Endothelial cell (in vitro differentiated cells): ENCODE results near the gene FBF1. TPM values are rescaled to one million over a fixed set of nuclear protein-coding genes. Genes with fewer than 3 reads are reported as not detected.
"Not testable (repeated sequence)": the region's sequence is repeated elsewhere in the genome, so short reads cannot be mapped to it uniquely, and the experiment has no call there.

Source experiments
- DNase-seq: peaks from one replicate; pipeline ENCODE4 v3.0.0; 2021; ENCODE audit warnings: low spot score
- H3K27ac Mint-ChIP-seq: one replicate; pipeline ENCODE4 v1.8.0; 2021; ENCODE audit warnings: mixed read lengths, inconsistent platforms; ENCODE audit not compliant: unreplicated experiment
- H3K27me3 Mint-ChIP-seq: one replicate; pipeline ENCODE4 v1.8.0; 2021; ENCODE audit warnings: mild to moderate bottlenecking, moderate library complexity, mixed read lengths, inconsistent platforms; ENCODE audit not compliant: unreplicated experiment
- H3K36me3 Mint-ChIP-seq: one replicate; pipeline ENCODE4 v1.8.0; 2021; ENCODE audit warnings: mild to moderate bottlenecking, low read depth, mixed read lengths, inconsistent platforms; ENCODE audit not compliant: unreplicated experiment
- H3K4me1 Mint-ChIP-seq: one replicate; pipeline ENCODE4 v1.8.0; 2021; ENCODE audit warnings: mild to moderate bottlenecking, mixed read lengths, inconsistent platforms; ENCODE audit not compliant: unreplicated experiment
- H3K4me3 Mint-ChIP-seq: one replicate; pipeline ENCODE4 v1.8.0; 2021; ENCODE audit warnings: mild to moderate bottlenecking, mixed read lengths, inconsistent platforms; ENCODE audit not compliant: unreplicated experiment
- H3K9me3 Mint-ChIP-seq: one replicate; pipeline ENCODE4 v1.8.0; 2021; ENCODE audit warnings: mixed read lengths, inconsistent platforms; ENCODE audit not compliant: unreplicated experiment
- CTCF ChIP-seq: fragments of 200-600 bp; sonication (generic); IDR thresholded peaks from one replicate; pipeline ENCODE4 v1.5.0; 2021; ENCODE audit warnings: antibody characterized with exemption; ENCODE audit not compliant: unreplicated experiment
- total RNA-seq: library from RNA; stranded (reverse); fragmentation: NEBNext Ultra II Directional; extraction: Animal tissue kit (Norgen Biotek cat#: 25700); gene quantifications from one replicate; pipeline ENCODE4 v1.2.1, GENCODE V29; 2021; ENCODE audit not compliant: unreplicated experiment

The FBF1 gene
- total RNA-seq, 1 donor from 2014 or later: 7.8 TPM

- no peaks in the 10 kb centered on the region for H3K9me3 Mint-ChIP-seq
- no peak for TF ChIP-seq CTCF
- peak overlapping the region; percentile 29 for H3K4me3 Mint-ChIP-seq
- peaks cover 6% of the 10 kb centered on the region for H3K36me3 Mint-ChIP-seq
- peaks cover 3% of the 10 kb centered on the region for H3K27me3 Mint-ChIP-seq
- no peak overlapping the region for H3K27ac Mint-ChIP-seq
- DNase-seq: no peak
- H3K4me1 Mint-ChIP-seq: peaks cover 37% of the 10 kb centered on the region
Measured at GRCh38 chr17:75976175-75976848, 35.5 kb upstream of the FBF1 start.

DNA sequence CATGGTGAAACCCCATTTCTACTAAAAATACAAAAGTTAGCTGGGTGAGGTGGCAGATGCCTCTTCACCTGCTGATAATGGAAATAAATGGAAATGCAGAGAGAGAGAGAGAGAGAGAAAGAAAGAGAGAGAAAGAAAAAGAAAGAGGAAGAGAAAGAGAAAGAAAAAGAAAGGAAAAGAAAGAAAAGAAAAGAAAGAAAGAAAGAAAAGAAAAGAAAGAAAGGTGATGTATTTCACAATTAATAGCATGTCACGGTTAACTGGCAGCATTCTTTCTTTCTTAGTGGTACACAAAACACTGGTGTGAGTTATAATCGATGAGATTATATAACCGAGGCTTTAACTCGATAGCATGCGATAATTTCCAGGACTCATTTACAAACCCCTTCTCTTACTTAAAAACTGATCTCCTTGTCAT lies 34.9 kb upstream of the FBF1 start:
- no peak for TF ChIP-seq CTCF
- H3K4me1 Mint-ChIP-seq: peaks cover 41% of the 10 kb centered on the region
- peaks cover 6% of the 10 kb centered on the region for H3K36me3 Mint-ChIP-seq
- H3K9me3 Mint-ChIP-seq: no peaks in the 10 kb centered on the region
- no peak overlapping the region for H3K4me3 Mint-ChIP-seq
- no peak overlapping the region for H3K27ac Mint-ChIP-seq
- peaks cover 3% of the 10 kb centered on the region for H3K27me3 Mint-ChIP-seq
- no peak for DNase-seq

- H3K27me3 Mint-ChIP-seq, H3K36me3 Mint-ChIP-seq, H3K9me3 Mint-ChIP-seq, H3K27ac Mint-ChIP-seq, H3K4me3 Mint-ChIP-seq, DNase-seq: not testable (repeated sequence)
- peaks cover 45% of the 10 kb centered on the region for H3K4me1 Mint-ChIP-seq
Measured at GRCh38 chr17:75975187-75975586, 34.3 kb upstream of the FBF1 start.

GRCh38 chr17:75970626-75971025 lies 29.8 kb upstream of the FBF1 start:
- Mint-ChIP-seq H3K36me3 (peaks cover 15% of the 10 kb centered on the region), H3K4me1 (peaks cover 35% of the 10 kb centered on the region), H3K4me3 (peak overlapping the region; percentile 23), H3K9me3 (no peaks in the 10 kb centered on the region), H3K27me3 (peaks cover 3% of the 10 kb centered on the region), H3K27ac (peak overlapping the region; percentile 91)
- no peak for TF ChIP-seq CTCF
- no peak for DNase-seq

- peak overlapping the region; percentile 91 for H3K27ac Mint-ChIP-seq
- H3K9me3 Mint-ChIP-seq: no peaks in the 10 kb centered on the region
- H3K27me3 Mint-ChIP-seq: peaks cover 3% of the 10 kb centered on the region
- TF ChIP-seq CTCF: no peak
- no peak for DNase-seq
- H3K36me3 Mint-ChIP-seq: peaks cover 15% of the 10 kb centered on the region
- peaks cover 35% of the 10 kb centered on the region for H3K4me1 Mint-ChIP-seq
- H3K4me3 Mint-ChIP-seq: peak overlapping the region; percentile 23
Measured at GRCh38 chr17:75970011-75970523, 29.2 kb upstream of the FBF1 start.

- not testable (repeated sequence) for DNase-seq, H3K27me3 Mint-ChIP-seq, H3K9me3 Mint-ChIP-seq
- Mint-ChIP-seq H3K4me3 (peak overlapping the region; percentile 43), H3K4me1 (peaks cover 35% of the 10 kb centered on the region), H3K27ac (peak overlapping the region; percentile 64), H3K36me3 (peaks cover 15% of the 10 kb centered on the region)
Measured at GRCh38 chr17:75969044-75969443, 28.2 kb upstream of the FBF1 start.
